B cell (primary cell): ENCODE data around the gene TMEM163. TPM values are rescaled to one million over a fixed set of nuclear protein-coding genes. Genes with fewer than 3 reads are reported as not detected.

Experiments used
- ATAC-seq: fragments of 200-7000 bp; cut with Tn5 transposase; one replicate; pipeline ENCODE4 v1.10.0; 2021; ENCODE audit warnings: low read depth, mild to moderate bottlenecking, moderate number of reproducible peaks, moderate library complexity
- CTCF ChIA-PET: fragments of 350-600 bp; sonication (Branson Sonifier 250); formaldehyde crosslinking; loops from one replicate; lab custom pipeline; 2021; ENCODE audit warnings: antibody characterized with exemption, inconsistent platforms; lab: Charles Lee
- POLR2A ChIA-PET: fragments of 350-600 bp; sonication (Branson Sonifier 250); formaldehyde crosslinking; loops from one replicate; lab custom pipeline; 2021; ENCODE audit warnings: antibody characterized with exemption; lab: Charles Lee
- DNase-seq: peaks from one replicate; pipeline ENCODE4 v3.0.0; 2013
- H2AFZ ChIP-seq: 2 replicates; pipeline ENCODE4 v1.6.1; 2012; ENCODE audit warnings: mild to moderate bottlenecking, low read depth, low read length; ENCODE audit not compliant: insufficient read depth, poor library complexity, severe bottlenecking
- H3K27ac ChIP-seq, 2 donors: 1 replicate in 1 of 2; 2 replicates in 1 of 2; pipeline ENCODE4 v1.5.1; 2012 to 2013; ENCODE audit warnings: low read length in 2 of 2, mild to moderate bottlenecking in 2 of 2, moderate library complexity in 1 of 2
- H3K27me3 ChIP-seq, 4 experiments: fragments of 200-600 bp in 1 of 4; sonication (generic) in 1 of 4; replicated peaks in 1 of 4; 1 replicate in 2 of 4; 2 replicates in 2 of 4; pipeline versions ENCODE4 v1.6.1 to v1.7.0; 2013 to 2016; ENCODE audit warnings: low read length in 3 of 4, mild to moderate bottlenecking in 2 of 4, mixed read lengths in 1 of 4, moderate library complexity in 1 of 4; ENCODE audit not compliant: insufficient read depth in 4 of 4, control insufficient read depth in 3 of 4; ENCODE audit errors: control extremely low read depth in 1 of 4
- H3K36me3 ChIP-seq, 2 experiments: replicated peaks in 1 of 2; 1 replicate in 1 of 2; 2 replicates in 1 of 2; pipeline versions ENCODE4 v1.6.1 to v1.7.1; 2013; ENCODE audit warnings: low read length in 1 of 2; ENCODE audit not compliant: insufficient read depth in 2 of 2, control insufficient read depth in 1 of 2; ENCODE audit errors: control extremely low read depth in 1 of 2, extremely low read depth in 1 of 2
- H3K4me1 ChIP-seq, 2 donors: fragments of 200-600 bp in 1 of 2; sonication (generic) in 1 of 2; 1 replicate in 1 of 2; 2 replicates in 1 of 2; pipeline versions ENCODE4 v1.5.1 to v1.6.1; 2013 to 2017; ENCODE audit warnings: low read length in 2 of 2; ENCODE audit not compliant: control insufficient read depth in 2 of 2, insufficient read depth in 2 of 2
- H3K4me2 ChIP-seq: replicated peaks from 2 replicates; pipeline ENCODE3; 2012; ENCODE audit warnings: mild to moderate bottlenecking, low read depth, low read length; ENCODE audit not compliant: poor library complexity, severe bottlenecking
- H3K4me3 ChIP-seq, 5 experiments: fragments of 200-600 bp in 1 of 5; sonication (generic) in 1 of 5; 1 replicate in 3 of 5; 2 replicates in 2 of 5; pipeline versions ENCODE4 v1.5.1 to v1.7.0; 2011 to 2016; ENCODE audit warnings: low read length in 4 of 5, mild to moderate bottlenecking in 4 of 5, low read depth in 2 of 5, control low read depth in 1 of 5, moderate library complexity in 1 of 5; ENCODE audit not compliant: insufficient read depth in 1 of 5; ENCODE audit errors: control extremely low read depth in 1 of 5, extremely low read depth in 1 of 5
- H3K79me2 ChIP-seq: fragments of 200-600 bp; sonication (generic); one replicate; pipeline ENCODE4 v1.6.0; 2016; ENCODE audit warnings: low read length; ENCODE audit not compliant: control insufficient read depth, insufficient read depth
- H3K9ac ChIP-seq: fragments of 200-600 bp; sonication (generic); 2 replicates; pipeline ENCODE4 v1.6.1; 2017; ENCODE audit warnings: mild to moderate bottlenecking, low read length, moderate library complexity
- H3K9me3 ChIP-seq, 3 donors: one replicate each; pipeline versions ENCODE4 v1.6.1 to v1.7.1; 2013; ENCODE audit warnings: low read length in 2 of 3; ENCODE audit not compliant: control insufficient read depth in 2 of 3, insufficient read depth in 1 of 3; ENCODE audit errors: control extremely low read depth in 1 of 3
- H4K20me1 ChIP-seq: 2 replicates; pipeline ENCODE4 v1.6.0; 2012; ENCODE audit warnings: mild to moderate bottlenecking, low read length; ENCODE audit not compliant: insufficient read depth, control insufficient read depth, poor library complexity, severe bottlenecking
- H3K27ac Mint-ChIP-seq: one replicate; pipeline ENCODE4 v1.8.0; 2021; ENCODE audit warnings: mixed read lengths
- H3K27me3 Mint-ChIP-seq: one replicate; pipeline ENCODE4 v1.8.0; 2021; ENCODE audit warnings: mixed read lengths
- H3K4me1 Mint-ChIP-seq: one replicate; pipeline ENCODE4 v1.8.0; 2021; ENCODE audit warnings: mixed read lengths
- H3K4me3 Mint-ChIP-seq: one replicate; pipeline ENCODE4 v1.8.0; 2021; ENCODE audit warnings: mixed read lengths
- H3K9me3 Mint-ChIP-seq: one replicate; pipeline ENCODE4 v1.8.0; 2022; ENCODE audit warnings: mixed read lengths; ENCODE audit not compliant: insufficient read depth
- CTCF ChIP-seq: fragments of 200-600 bp; IDR thresholded peaks from one replicate; pipeline ENCODE4 v1.8.0; 2022; ENCODE audit warnings: antibody characterized with exemption, mild to moderate bottlenecking
- EZH2 ChIP-seq: IDR thresholded peaks from 2 replicates; pipeline ENCODE4 v1.6.1; 2012; ENCODE audit warnings: borderline replicate concordance, low read depth, mild to moderate bottlenecking, moderate library complexity, low read length; ENCODE audit not compliant: insufficient read depth, poor library complexity, severe bottlenecking
- WGBS: methylation state at CpG from one replicate; pipeline ENCODE4 v1.1.5; 2013; ENCODE audit warnings: missing lambda C conversion rate; ENCODE audit not compliant: insufficient coverage; 5-methylcytosine and 5-hydroxymethylcytosine counted together
- intact Hi-C: fragments of 100-400 bp; cut with micrococcal nuclease; formaldehyde crosslinking; loops from one replicate; pipeline ENCODE4 v1.10.0; 2022
- polyA plus RNA-seq: library from polyadenylated mRNA; depleted of rRNA; stranded (reverse); fragments of >200 nt; gene quantifications from 2 replicates; pipeline ENCODE4 v1.2.3, GENCODE V29; 2012
- total RNA-seq, 2 donors: library from RNA; stranded (reverse); fragments of 120-200 nt in 1 of 2; gene quantifications; 1 replicate in 1 of 2; 2 replicates in 1 of 2; pipeline versions ENCODE4 v1.2.3 to v1.2.4, GENCODE V29; 2013 to 2022

TMEM163 gene
- total and polyA plus RNA-seq, 2 donors (not counting 1 experiment from before 2014, with no cell fraction given) = 2.6 to 5.6 TPM

GRCh38 chr2:134421556-134422328 lies 297.1 kb downstream of the TMEM163 start:
- Mint-ChIP-seq H3K9me3 (no peaks in the 10 kb centered on the region), H3K27me3 (no peaks in the 10 kb centered on the region), H3K27ac (no peak overlapping the region), H3K4me1 (no peaks in the 10 kb centered on the region), H3K4me3 (no peak overlapping the region)
- 100% methylated on average over 2 of the region's 7 CpGs for WGBS
- DNase-seq (no peak), ATAC-seq (no peak)
- no peak overlapping the region for H2AFZ ChIP-seq
- no peak overlapping the region for H3K4me3 ChIP-seq
- TF ChIP-seq CTCF (no peak), EZH2 (no peak)
- CTCF ChIA-PET = interaction anchor here (0.8 to 1.6 kb wide), 5 partner anchors 10 to 538 kb away, joined by 3 to 6 read pairs (median 3); no protein-coding TSS in a partner anchor
- no peak overlapping the region for H3K9ac ChIP-seq
- intact Hi-C loops = no loop called here
- H3K27me3 ChIP-seq = no peaks in the 10 kb centered on the region
- no peaks in the 10 kb centered on the region for H3K4me1 ChIP-seq
- H3K36me3 ChIP-seq = peaks cover 3 to 72% of the 10 kb centered on the region in 2 experiments
- POLR2A ChIA-PET = no interaction called here
- peaks cover 35% of the 10 kb centered on the region for H4K20me1 ChIP-seq
- no peaks in the 10 kb centered on the region for H3K9me3 ChIP-seq
- no peak overlapping the region for H3K27ac ChIP-seq
- H3K79me2 ChIP-seq = peaks cover 40% of the 10 kb centered on the region
- H3K4me2 ChIP-seq = no peak overlapping the region

- ATAC-seq (no peak), DNase-seq (no peak)
- H3K27me3 ChIP-seq = no peaks in the 10 kb centered on the region
- H3K79me2 ChIP-seq = peaks cover 48% of the 10 kb centered on the region
- H3K4me1 Mint-ChIP-seq = no peaks in the 10 kb centered on the region
- H3K9ac ChIP-seq = no peak overlapping the region
- no peak overlapping the region for H3K4me3 ChIP-seq
- H3K36me3 ChIP-seq = peaks cover 3 to 64% of the 10 kb centered on the region in 2 experiments
- no peak overlapping the region for H3K27ac Mint-ChIP-seq
- intact Hi-C loops = no loop called here
- no peak overlapping the region for H3K4me3 Mint-ChIP-seq
- H3K27me3 Mint-ChIP-seq = no peaks in the 10 kb centered on the region
- no peak overlapping the region for H2AFZ ChIP-seq
- no peaks in the 10 kb centered on the region for H3K9me3 ChIP-seq
- H3K4me2 ChIP-seq = no peak overlapping the region
- no peak overlapping the region for H3K27ac ChIP-seq
- TF ChIP-seq CTCF (no peak), EZH2 (no peak)
- POLR2A ChIA-PET = no interaction called here
- 100% methylated on average over 3 of the region's 3 CpGs for WGBS
- CTCF ChIA-PET = interaction anchor here (0.8 to 3.3 kb wide), 5 partner anchors 9 to 303 kb away, joined by 3 to 13 read pairs (median 6); no protein-coding TSS in a partner anchor
- no peaks in the 10 kb centered on the region for H3K9me3 Mint-ChIP-seq
- H4K20me1 ChIP-seq = peaks cover 35% of the 10 kb centered on the region
- no peaks in the 10 kb centered on the region for H3K4me1 ChIP-seq
Measured at GRCh38 chr2:134420920-134421319, 297.9 kb downstream of the TMEM163 start.
